ENCODE measurements around the gene PACSIN3.

The PACSIN3 gene

GRCh38 chr11:47175746-47176327 lies 10.4 kb downstream of the PACSIN3 start:
- DNase-seq: no peak

GRCh38 chr11:47172740-47173336 lies 13.4 kb downstream of the PACSIN3 start:
- no peak for DNase-seq

GRCh38 chr11:47171856-47172255 lies 14.4 kb downstream of the PACSIN3 start:
- no peak for DNase-seq

GRCh38 chr11:47171061-47171838 lies 15.0 kb downstream of the PACSIN3 start:
- DNase-seq: no peak

GRCh38 chr11:47166368-47166767 lies 19.9 kb downstream of the PACSIN3 start:
- DNase-seq: no peak

GRCh38 chr11:47165253-47165840 lies 20.9 kb downstream of the PACSIN3 start:
- DNase-seq: no peak

GRCh38 chr11:47164321-47164720 lies 21.9 kb downstream of the PACSIN3 start:
- no peak for DNase-seq

GRCh38 chr11:47163898-47164297 lies 22.3 kb downstream of the PACSIN3 start:
- no peak for DNase-seq

GRCh38 chr11:47163193-47163592 lies 23.0 kb downstream of the PACSIN3 start:
- no peak for DNase-seq

- no peak for DNase-seq
Observed at GRCh38 chr11:47162426-47162825, 23.8 kb downstream of the PACSIN3 start.

GRCh38 chr11:47161890-47162289 lies 24.3 kb downstream of the PACSIN3 start:
- DNase-seq: no peak

- peak; percentile 90 for DNase-seq
Observed at GRCh38 chr11:47161134-47161854, 24.9 kb downstream of the PACSIN3 start.

GRCh38 chr11:47160753-47161133 lies 25.5 kb downstream of the PACSIN3 start:
- DNase-seq: no peak

GRCh38 chr11:47158242-47158641 lies 28.0 kb downstream of the PACSIN3 start:
- no peak for DNase-seq

- DNase-seq: no peak
Observed at GRCh38 chr11:47157805-47158204, 28.4 kb downstream of the PACSIN3 start.

GRCh38 chr11:47156951-47157350 lies 29.3 kb downstream of the PACSIN3 start:
- DNase-seq: no peak

- DNase-seq: no peak
Observed at GRCh38 chr11:47156333-47156732, 29.9 kb downstream of the PACSIN3 start.

- DNase-seq: no peak
Observed at GRCh38 chr11:47155879-47156278, 30.4 kb downstream of the PACSIN3 start.

- no peak for DNase-seq
Observed at GRCh38 chr11:47154616-47155570, 31.3 kb downstream of the PACSIN3 start.

GRCh38 chr11:47152953-47153950 lies 33.0 kb downstream of the PACSIN3 start:
- DNase-seq: peak; percentile 91

Measured in islet precursor cell (in vitro differentiated cells).